Measurements from ENCODE around the gene IL32.
A peak's percentile ranks its signal among the peaks of the same experiment; 100 is the strongest.

The IL32 gene

DNA sequence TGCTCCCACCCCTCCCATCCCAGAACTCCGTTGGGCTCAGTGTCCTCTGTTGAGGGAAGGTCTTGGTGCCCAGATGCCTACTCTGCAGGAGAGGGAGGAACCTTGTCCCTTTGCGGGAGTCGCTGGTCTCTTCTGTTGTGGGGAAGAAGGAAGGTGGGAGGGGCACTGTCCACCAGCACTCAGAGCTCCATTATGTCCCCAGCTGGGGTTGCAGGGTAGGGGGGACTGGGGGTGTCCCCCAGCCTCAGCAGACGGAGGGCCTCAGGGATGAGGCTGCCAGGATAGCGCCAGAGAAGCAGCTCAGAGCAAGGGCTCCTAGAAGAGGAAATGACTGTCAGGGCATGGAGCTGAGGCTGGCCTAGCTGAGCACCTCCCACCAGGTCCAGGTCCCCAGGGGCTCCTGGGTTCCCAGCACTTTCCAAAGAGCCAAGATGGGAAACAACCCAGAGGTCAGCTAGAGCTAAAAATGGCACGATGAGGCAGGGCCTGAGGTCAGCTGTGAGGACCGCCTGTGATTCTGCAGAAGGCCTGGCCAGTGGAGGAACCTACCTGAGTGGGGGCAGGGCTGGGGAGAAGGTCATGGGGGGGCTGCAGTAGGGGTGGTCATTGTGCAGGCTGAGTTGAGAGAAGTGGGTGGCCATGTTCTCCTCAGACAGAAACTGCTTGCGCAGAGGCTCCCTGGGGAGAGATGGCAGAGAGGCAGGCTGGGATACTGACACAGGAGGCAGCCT lies 42.6 kb upstream of the IL32 start:
- TF ChIP-seq SIN3A (IDR thresholded peaks at IDR 0.05; ENCODE audit: borderline replicate concordance, insufficient read depth, low read length) (no peak), TAF1 (IDR thresholded peaks at IDR 0.05; ENCODE audit: borderline replicate concordance, insufficient read depth, low read length) (no peak), FOXP2 (optimal IDR thresholded peaks at IDR 0.05; ENCODE audit: borderline replicate concordance, extremely low read depth, extremely low read length, insufficient read depth) (no peak), POLR2AphosphoS5 (IDR thresholded peaks at IDR 0.05; ENCODE audit: low read depth, low read length) (no peak; the same call in 1 of the 2 replicates)
- TF ChIP-seq, protein P1, sequence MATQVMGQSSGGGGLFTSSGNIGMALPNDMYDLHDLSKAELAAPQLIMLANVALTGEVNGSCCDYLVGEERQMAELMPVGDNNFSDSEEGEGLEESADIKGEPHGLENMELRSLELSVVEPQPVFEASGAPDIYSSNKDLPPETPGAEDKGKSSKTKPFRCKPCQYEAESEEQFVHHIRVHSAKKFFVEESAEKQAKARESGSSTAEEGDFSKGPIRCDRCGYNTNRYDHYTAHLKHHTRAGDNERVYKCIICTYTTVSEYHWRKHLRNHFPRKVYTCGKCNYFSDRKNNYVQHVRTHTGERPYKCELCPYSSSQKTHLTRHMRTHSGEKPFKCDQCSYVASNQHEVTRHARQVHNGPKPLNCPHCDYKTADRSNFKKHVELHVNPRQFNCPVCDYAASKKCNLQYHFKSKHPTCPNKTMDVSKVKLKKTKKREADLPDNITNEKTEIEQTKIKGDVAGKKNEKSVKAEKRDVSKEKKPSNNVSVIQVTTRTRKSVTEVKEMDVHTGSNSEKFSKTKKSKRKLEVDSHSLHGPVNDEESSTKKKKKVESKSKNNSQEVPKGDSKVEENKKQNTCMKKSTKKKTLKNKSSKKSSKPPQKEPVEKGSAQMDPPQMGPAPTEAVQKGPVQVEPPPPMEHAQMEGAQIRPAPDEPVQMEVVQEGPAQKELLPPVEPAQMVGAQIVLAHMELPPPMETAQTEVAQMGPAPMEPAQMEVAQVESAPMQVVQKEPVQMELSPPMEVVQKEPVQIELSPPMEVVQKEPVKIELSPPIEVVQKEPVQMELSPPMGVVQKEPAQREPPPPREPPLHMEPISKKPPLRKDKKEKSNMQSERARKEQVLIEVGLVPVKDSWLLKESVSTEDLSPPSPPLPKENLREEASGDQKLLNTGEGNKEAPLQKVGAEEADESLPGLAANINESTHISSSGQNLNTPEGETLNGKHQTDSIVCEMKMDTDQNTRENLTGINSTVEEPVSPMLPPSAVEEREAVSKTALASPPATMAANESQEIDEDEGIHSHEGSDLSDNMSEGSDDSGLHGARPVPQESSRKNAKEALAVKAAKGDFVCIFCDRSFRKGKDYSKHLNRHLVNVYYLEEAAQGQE (IDR thresholded peaks at IDR 0.05; ENCODE audit: insufficient read depth in 1 of 2, low read depth in 2 of 2, low read length in 2 of 2): no peak

DNA sequence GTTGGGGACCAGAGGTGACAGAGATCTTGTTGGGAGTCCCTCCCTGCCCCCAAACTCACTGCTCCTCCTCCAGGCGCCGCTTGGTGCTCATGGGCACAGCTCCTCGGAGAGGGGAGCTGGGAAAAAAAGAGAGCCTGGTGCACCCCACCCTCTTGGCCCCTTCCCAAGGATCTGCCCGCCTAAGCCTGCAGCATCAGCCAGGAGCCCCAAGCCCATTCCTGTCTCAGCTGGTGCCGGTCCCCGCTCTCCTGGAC lies 42.1 kb upstream of the IL32 start:
- TF ChIP-seq SIN3A (IDR thresholded peaks at IDR 0.05; ENCODE audit: borderline replicate concordance, insufficient read depth, low read length) (no peak), TAF1 (IDR thresholded peaks at IDR 0.05; ENCODE audit: borderline replicate concordance, insufficient read depth, low read length) (no peak; the same call in 1 of the 2 replicates), FOXP2 (optimal IDR thresholded peaks at IDR 0.05; ENCODE audit: borderline replicate concordance, extremely low read depth, extremely low read length, insufficient read depth) (no peak), POLR2AphosphoS5 (IDR thresholded peaks at IDR 0.05; ENCODE audit: low read depth, low read length) (no peak)
- TF ChIP-seq, protein P1 (IDR thresholded peaks at IDR 0.05; ENCODE audit: insufficient read depth in 1 of 2, low read depth in 2 of 2, low read length in 2 of 2): no peak

DNA sequence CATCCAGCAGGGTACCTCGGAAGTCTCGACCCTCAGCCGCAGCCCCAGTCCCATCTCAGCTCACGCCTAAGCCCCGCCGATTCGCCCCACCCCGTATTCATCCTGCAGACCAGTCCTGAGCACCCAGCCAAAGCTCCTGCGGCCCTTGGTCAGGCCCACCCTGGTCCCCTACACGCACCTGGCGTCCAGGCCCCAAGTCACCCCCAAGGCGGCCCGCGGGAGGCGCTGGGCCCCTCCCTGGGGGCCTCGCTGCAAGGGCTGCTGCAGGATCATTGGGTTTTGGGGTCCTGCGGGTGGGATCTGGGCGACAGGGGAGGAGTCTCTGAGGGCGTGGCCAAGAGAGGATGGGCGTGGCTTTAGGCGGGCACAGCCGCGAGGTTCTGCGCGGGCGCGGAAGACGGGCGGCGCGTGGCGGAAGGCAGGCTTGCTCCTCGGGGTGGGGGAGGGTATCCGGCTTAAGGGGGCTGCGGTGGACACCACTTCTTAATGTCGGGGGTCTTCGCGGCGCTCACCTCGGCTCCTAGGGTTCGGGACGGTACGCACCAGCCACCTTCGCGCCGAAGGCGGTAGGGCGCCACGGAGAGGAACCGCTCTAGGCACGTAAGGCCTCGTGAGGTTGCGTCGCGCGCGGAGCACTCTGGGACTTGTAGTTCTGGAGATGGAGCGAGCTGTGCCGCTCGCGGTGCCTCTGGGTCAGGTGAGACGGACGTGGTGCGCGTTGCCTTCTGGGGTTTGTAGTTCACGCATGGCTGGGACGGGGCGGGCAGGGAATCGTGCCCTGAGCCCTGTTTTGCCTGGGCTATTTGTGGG lies 41.6 kb upstream of the IL32 start, which contains the start of the genes HCFC1R1 and THOC6:
HCFC1R1 (minus strand) TSS at position 274 of the 810 bp plus-strand sequence; CDS start at position 273, 1 bp downstream.
THOC6 (plus strand) TSS at position 367 of the 810 bp plus-strand sequence; CDS start at position 659, 292 bp downstream.
- no peak for TF ChIP-seq FOXP2 (optimal IDR thresholded peaks at IDR 0.05; ENCODE audit: borderline replicate concordance, extremely low read depth, extremely low read length, insufficient read depth)
- peak; percentile 82 for TF ChIP-seq POLR2AphosphoS5 (IDR thresholded peaks at IDR 0.05; ENCODE audit: low read depth, low read length)
- 0 out of 2 replicates have a peak, but pooled peaks have one; percentile 42 for TF ChIP-seq TAF1 (IDR thresholded peaks at IDR 0.05; ENCODE audit: borderline replicate concordance, insufficient read depth, low read length)
- TF ChIP-seq SIN3A (IDR thresholded peaks at IDR 0.05; ENCODE audit: borderline replicate concordance, insufficient read depth, low read length): peak; percentile 20; the same call in 1 of the 2 replicates
- TF ChIP-seq, protein P1 (IDR thresholded peaks at IDR 0.05; ENCODE audit: insufficient read depth in 1 of 2, low read depth in 2 of 2, low read length in 2 of 2): no peak

DNA sequence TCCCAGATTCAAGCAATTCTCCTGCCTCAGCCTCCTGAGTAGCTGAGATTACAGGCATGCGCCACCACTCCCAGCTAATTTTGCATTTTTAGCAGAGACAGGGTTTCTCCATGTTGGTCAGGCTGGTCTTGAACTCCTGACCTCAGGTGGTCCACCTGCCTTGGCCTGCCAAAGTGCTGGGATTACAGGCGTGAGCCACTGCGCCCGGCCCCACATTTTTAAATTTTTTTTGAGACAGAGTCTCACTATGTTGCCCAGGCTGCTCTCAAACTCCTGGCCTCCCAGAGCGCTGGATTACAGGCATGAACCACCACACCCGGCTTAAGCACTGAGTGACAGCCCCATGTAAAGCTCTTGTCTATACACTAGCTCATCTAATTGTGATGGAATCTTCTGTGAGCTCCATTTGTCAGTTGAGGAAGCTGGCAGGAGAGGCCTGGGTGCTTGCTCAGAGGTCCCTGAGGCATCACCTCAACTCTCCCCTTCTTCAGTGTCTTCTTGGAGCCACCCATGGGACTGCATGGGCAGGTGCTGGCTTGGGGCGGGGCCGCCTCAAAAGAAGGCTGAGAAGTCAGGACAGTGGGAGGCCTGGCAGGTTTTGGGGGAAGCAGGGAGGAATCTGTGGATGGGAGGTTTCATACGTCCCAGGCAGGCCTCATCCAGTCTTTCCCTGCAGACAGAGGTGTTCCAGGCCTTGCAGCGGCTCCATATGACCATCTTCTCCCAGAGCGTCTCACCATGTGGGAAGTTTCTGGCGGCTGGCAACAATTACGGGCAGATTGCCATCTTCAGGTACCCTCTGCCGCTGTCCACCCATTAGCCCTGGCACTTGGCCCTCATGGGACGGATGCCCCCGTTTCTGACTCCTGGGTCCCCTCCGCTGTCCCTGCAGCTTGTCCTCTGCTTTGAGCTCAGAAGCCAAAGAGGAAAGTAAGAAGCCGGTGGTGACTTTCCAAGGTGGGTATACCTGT lies 40.1 kb upstream of the IL32 start:
- TF ChIP-seq, protein P1 (IDR thresholded peaks at IDR 0.05; ENCODE audit: insufficient read depth in 1 of 2, low read depth in 2 of 2, low read length in 2 of 2): no peak
- TF ChIP-seq TAF1 (IDR thresholded peaks at IDR 0.05; ENCODE audit: borderline replicate concordance, insufficient read depth, low read length) (no peak), POLR2AphosphoS5 (IDR thresholded peaks at IDR 0.05; ENCODE audit: low read depth, low read length) (no peak), SIN3A (IDR thresholded peaks at IDR 0.05; ENCODE audit: borderline replicate concordance, insufficient read depth, low read length) (no peak), FOXP2 (optimal IDR thresholded peaks at IDR 0.05; ENCODE audit: borderline replicate concordance, extremely low read depth, extremely low read length, insufficient read depth) (no peak)

Data from PFSK-1 (cell line).